Ishikawa (cell line): ENCODE results near the gene ZNF2.

Source experiments
- CEBPB ChIP-seq: IDR thresholded peaks from 2 replicates; pipeline ENCODE4 v1.6.1; 2012
- CREB1 ChIP-seq: IDR thresholded peaks from 2 replicates; pipeline ENCODE4 v1.6.1; 2012; ENCODE audit warnings: low read depth
- EGR1 ChIP-seq: IDR thresholded peaks from 2 replicates; pipeline ENCODE4 v1.6.1; 2012
- EP300 ChIP-seq: IDR thresholded peaks from 2 replicates; pipeline ENCODE4 v1.6.1; 2012; ENCODE audit warnings: borderline replicate concordance
- FOXM1 ChIP-seq: IDR thresholded peaks from 2 replicates; pipeline ENCODE4 v1.6.1; 2012; ENCODE audit warnings: low read depth, borderline replicate concordance
- NFIC ChIP-seq: IDR thresholded peaks from 2 replicates; pipeline ENCODE4 v1.6.1; 2012
- RAD21 ChIP-seq: IDR thresholded peaks from 2 replicates; pipeline ENCODE4 v1.6.1; 2012; ENCODE audit warnings: low read depth
- TAF1 ChIP-seq: IDR thresholded peaks from 2 replicates; pipeline ENCODE4 v1.6.1; 2012; ENCODE audit warnings: low read depth, mild to moderate bottlenecking
- TEAD4 ChIP-seq: IDR thresholded peaks from 2 replicates; pipeline ENCODE4 v1.6.1; 2012
- USF1 ChIP-seq: IDR thresholded peaks from 2 replicates; pipeline ENCODE4 v1.6.1; 2012
- YY1 ChIP-seq: IDR thresholded peaks from 2 replicates; pipeline ENCODE4 v1.6.1; 2012; ENCODE audit warnings: low read depth
- ZBTB7A ChIP-seq: IDR thresholded peaks from 2 replicates; pipeline ENCODE4 v1.6.1; 2012; ENCODE audit warnings: low read depth
- TF ChIP-seq, protein P1 (sequence below): IDR thresholded peaks from 2 replicates; pipeline ENCODE4 v1.6.1; 2012; ENCODE audit warnings: low read depth, mild to moderate bottlenecking
- TF ChIP-seq, protein P2 (sequence below): IDR thresholded peaks from 2 replicates; pipeline ENCODE4 v1.6.1; 2012

DNA sequence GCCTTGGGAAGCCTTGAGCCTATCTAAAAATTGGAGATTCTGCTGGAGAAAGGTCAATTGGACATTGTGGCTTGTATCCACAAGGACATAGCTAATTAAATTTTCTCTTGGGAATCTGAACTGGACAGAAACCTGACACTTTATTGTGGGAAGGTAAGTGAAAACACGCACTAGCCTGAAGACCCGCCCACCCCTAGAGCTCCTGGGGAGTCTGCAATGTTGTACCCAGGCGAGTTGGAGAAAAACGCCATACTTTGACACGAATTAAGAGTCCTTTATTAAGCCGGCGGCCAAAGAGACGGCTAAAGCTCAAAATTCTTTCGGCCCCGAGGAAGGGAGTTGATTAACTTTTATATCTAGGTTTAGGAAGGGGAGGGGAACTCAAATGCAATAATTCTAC, 40.5 kb downstream of the ZNF2 start:
- TF ChIP-seq YY1 (no peak), TAF1 (no peak), EP300 (no peak), RAD21 (no peak), EGR1 (no peak), CREB1 (no peak), FOXM1 (no peak), TEAD4 (no peak), CEBPB (no peak), NFIC (no peak), ZBTB7A (no peak), USF1 (no peak)
- TF ChIP-seq, protein P1, sequence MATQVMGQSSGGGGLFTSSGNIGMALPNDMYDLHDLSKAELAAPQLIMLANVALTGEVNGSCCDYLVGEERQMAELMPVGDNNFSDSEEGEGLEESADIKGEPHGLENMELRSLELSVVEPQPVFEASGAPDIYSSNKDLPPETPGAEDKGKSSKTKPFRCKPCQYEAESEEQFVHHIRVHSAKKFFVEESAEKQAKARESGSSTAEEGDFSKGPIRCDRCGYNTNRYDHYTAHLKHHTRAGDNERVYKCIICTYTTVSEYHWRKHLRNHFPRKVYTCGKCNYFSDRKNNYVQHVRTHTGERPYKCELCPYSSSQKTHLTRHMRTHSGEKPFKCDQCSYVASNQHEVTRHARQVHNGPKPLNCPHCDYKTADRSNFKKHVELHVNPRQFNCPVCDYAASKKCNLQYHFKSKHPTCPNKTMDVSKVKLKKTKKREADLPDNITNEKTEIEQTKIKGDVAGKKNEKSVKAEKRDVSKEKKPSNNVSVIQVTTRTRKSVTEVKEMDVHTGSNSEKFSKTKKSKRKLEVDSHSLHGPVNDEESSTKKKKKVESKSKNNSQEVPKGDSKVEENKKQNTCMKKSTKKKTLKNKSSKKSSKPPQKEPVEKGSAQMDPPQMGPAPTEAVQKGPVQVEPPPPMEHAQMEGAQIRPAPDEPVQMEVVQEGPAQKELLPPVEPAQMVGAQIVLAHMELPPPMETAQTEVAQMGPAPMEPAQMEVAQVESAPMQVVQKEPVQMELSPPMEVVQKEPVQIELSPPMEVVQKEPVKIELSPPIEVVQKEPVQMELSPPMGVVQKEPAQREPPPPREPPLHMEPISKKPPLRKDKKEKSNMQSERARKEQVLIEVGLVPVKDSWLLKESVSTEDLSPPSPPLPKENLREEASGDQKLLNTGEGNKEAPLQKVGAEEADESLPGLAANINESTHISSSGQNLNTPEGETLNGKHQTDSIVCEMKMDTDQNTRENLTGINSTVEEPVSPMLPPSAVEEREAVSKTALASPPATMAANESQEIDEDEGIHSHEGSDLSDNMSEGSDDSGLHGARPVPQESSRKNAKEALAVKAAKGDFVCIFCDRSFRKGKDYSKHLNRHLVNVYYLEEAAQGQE: no peak
- TF ChIP-seq, protein P2, sequence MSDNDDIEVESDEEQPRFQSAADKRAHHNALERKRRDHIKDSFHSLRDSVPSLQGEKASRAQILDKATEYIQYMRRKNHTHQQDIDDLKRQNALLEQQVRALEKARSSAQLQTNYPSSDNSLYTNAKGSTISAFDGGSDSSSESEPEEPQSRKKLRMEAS: no peak
